ENCODE data around the gene CHRM3. TPM values are rescaled to one million over a fixed set of nuclear protein-coding genes. Genes with fewer than 3 reads are reported as not detected.
"Not testable (repeated sequence)": the region's sequence is repeated elsewhere in the genome, so short reads cannot be mapped to it uniquely, and the experiment has no call there.

The CHRM3 gene
- total RNA-seq = 0.09 TPM in 1 of 2 replicates, not detected in the other

GRCh38 chr1:239386453-239387303 is at the start of gene CHRM3:
Gene CHRM3, plus strand, starts transcription at chr1:239386568. Its CDS starts 520,884 bp downstream, at chr1:239907452.
- intact Hi-C loops (cut with micrococcal nuclease) = no loop called here

- intact Hi-C loops (cut with micrococcal nuclease) = no loop called here
Observed at GRCh38 chr1:239337799-239338430, 48.5 kb upstream of the CHRM3 start.

GRCh38 chr1:239347776-239348175 is 38.6 kb upstream of the CHRM3 start:
- intact Hi-C loops (cut with micrococcal nuclease) = no loop called here

GRCh38 chr1:239348635-239349353 is 37.6 kb upstream of the CHRM3 start:
- intact Hi-C loops (cut with micrococcal nuclease) = no loop called here

- intact Hi-C loops (cut with micrococcal nuclease) = no loop called here
Observed at GRCh38 chr1:239349699-239350098, 36.7 kb upstream of the CHRM3 start.

GRCh38 chr1:239353536-239353935 is 32.8 kb upstream of the CHRM3 start:
- intact Hi-C loops (cut with micrococcal nuclease) = no loop called here

- intact Hi-C loops (cut with micrococcal nuclease) = no loop called here
Observed at GRCh38 chr1:239354231-239354630, 32.1 kb upstream of the CHRM3 start.

GRCh38 chr1:239357867-239358266 is 28.5 kb upstream of the CHRM3 start:
- intact Hi-C loops (cut with micrococcal nuclease) = no loop called here

GRCh38 chr1:239361403-239361802 is 25.0 kb upstream of the CHRM3 start:
- intact Hi-C loops (cut with micrococcal nuclease) = no loop called here

- intact Hi-C loops (cut with micrococcal nuclease) = no loop called here
Observed at GRCh38 chr1:239363930-239364329, 22.4 kb upstream of the CHRM3 start.

GRCh38 chr1:239367196-239367810 is 19.1 kb upstream of the CHRM3 start:
- intact Hi-C loops (cut with micrococcal nuclease) = no loop called here

GRCh38 chr1:239368436-239369109 is 17.8 kb upstream of the CHRM3 start:
- intact Hi-C loops (cut with micrococcal nuclease) = no loop called here

- intact Hi-C loops (cut with micrococcal nuclease) = not testable (repeated sequence)
Observed at GRCh38 chr1:239370869-239371268, 15.5 kb upstream of the CHRM3 start.

GRCh38 chr1:239382666-239383065 is 3.7 kb upstream of the CHRM3 start:
- intact Hi-C loops (cut with micrococcal nuclease) = no loop called here

GRCh38 chr1:239383714-239384113 is 2.7 kb upstream of the CHRM3 start:
- intact Hi-C loops (cut with micrococcal nuclease) = no loop called here

- intact Hi-C loops (cut with micrococcal nuclease) = no loop called here
Observed at GRCh38 chr1:239387304-239388158, 1.2 kb downstream of the CHRM3 start.

- intact Hi-C loops (cut with micrococcal nuclease) = no loop called here
Observed at GRCh38 chr1:239388159-239388485, 1.8 kb downstream of the CHRM3 start.

GRCh38 chr1:239388578-239388977 is 2.2 kb downstream of the CHRM3 start:
- intact Hi-C loops (cut with micrococcal nuclease) = no loop called here

GRCh38 chr1:239389703-239390102 is 3.3 kb downstream of the CHRM3 start:
- intact Hi-C loops (cut with micrococcal nuclease) = no loop called here

- intact Hi-C loops (cut with micrococcal nuclease) = no loop called here
Observed at GRCh38 chr1:239392271-239392670, 5.9 kb downstream of the CHRM3 start.

All from T-helper 2 cell treated with Interferon-gamma antibody and Interleukin-4, amounts not matched to agents 100 ng/mL and 5 ng/mL, for 36 hours (primary cell).